OCI-LY7 (cell line): Measurements from ENCODE around the gene TMCC2. TPM values are rescaled to one million over a fixed set of nuclear protein-coding genes. Genes with fewer than 3 reads are reported as not detected.
A peak's percentile ranks its signal among the peaks of the same experiment; 100 is the strongest.

Experiments used
- BruUV-seq: library from RNA; stranded (reverse); fragments of 400-500 nt; replicated peaks from 2 replicates; lab custom pipeline; 2021; lab: Mats Ljungman, UMichigan
- CTCF ChIA-PET: fragments of 300-600 bp; sonication (Branson Sonifier 250); formaldehyde crosslinking; loops from one replicate; lab custom pipeline; 2022; ENCODE audit warnings: antibody characterized with exemption; ENCODE audit not compliant: unreplicated experiment; lab: Charles Lee
- POLR2A ChIA-PET: fragments of 300-600 bp; sonication (Branson Sonifier 250); formaldehyde crosslinking; loops from one replicate; lab custom pipeline; 2022; ENCODE audit warnings: antibody characterized with exemption; lab: Charles Lee
- DNase-seq: peaks from one replicate; pipeline ENCODE4 v3.0.0-alpha.2; 2015; ENCODE audit warnings: low spot score
- H2AFZ ChIP-seq: fragments of 200-600 bp; sonication (generic), shearing (Covaris generic); 2 replicates; pipeline ENCODE4 v1.6.1; 2014; ENCODE audit warnings: mild to moderate bottlenecking, antibody characterized with exemption, low read length, moderate library complexity
- H3K27ac ChIP-seq: fragments of 200-600 bp; sonication (generic); 2 replicates; pipeline ENCODE4 v1.5.1; 2014; ENCODE audit warnings: mixed run types, low read depth, mild to moderate bottlenecking, moderate library complexity, low read length, inconsistent platforms; ENCODE audit not compliant: poor library complexity, severe bottlenecking
- H3K36me3 ChIP-seq: fragments of 200-600 bp; sonication (generic); 2 replicates; pipeline ENCODE4 v1.6.1; 2014; ENCODE audit warnings: mild to moderate bottlenecking, antibody characterized with exemption, low read length, moderate library complexity, mixed read lengths; ENCODE audit not compliant: insufficient read depth
- H3K4me1 ChIP-seq: fragments of 200-600 bp; sonication (generic); 2 replicates; pipeline ENCODE4 v1.5.1; 2014; ENCODE audit warnings: mild to moderate bottlenecking, low read length; ENCODE audit not compliant: insufficient read depth, poor library complexity, severe bottlenecking
- H3K4me2 ChIP-seq: fragments of 200-600 bp; sonication (generic); 2 replicates; pipeline ENCODE4 v1.6.1; 2014; ENCODE audit warnings: mild to moderate bottlenecking, low read length
- H3K4me3 ChIP-seq: fragments of 200-600 bp; sonication (generic); 2 replicates; pipeline ENCODE4 v1.5.1; 2014; ENCODE audit warnings: mild to moderate bottlenecking, low read depth, low read length; ENCODE audit not compliant: poor library complexity, severe bottlenecking
- H3K79me2 ChIP-seq: fragments of 200-600 bp; sonication (generic); 2 replicates; pipeline ENCODE4 v1.6.1; 2016; ENCODE audit warnings: low read depth, mild to moderate bottlenecking, low read length, moderate library complexity, mixed read lengths; ENCODE audit not compliant: insufficient read depth
- H3K9me2 ChIP-seq: fragments of 200-600 bp; sonication (generic); 2 replicates; pipeline ENCODE4 v1.6.1; 2016; ENCODE audit warnings: mild to moderate bottlenecking, low read length, mixed read lengths; ENCODE audit not compliant: insufficient read depth
- H3K9me3 ChIP-seq: fragments of 200-600 bp; sonication (generic); 2 replicates; pipeline ENCODE4 v1.6.1; 2014; ENCODE audit warnings: mild to moderate bottlenecking, mixed run types, low read length, mixed read lengths
- H4K20me1 ChIP-seq: fragments of 200-600 bp; sonication (generic); 2 replicates; pipeline ENCODE4 v1.6.1; 2014; ENCODE audit warnings: mild to moderate bottlenecking, antibody characterized with exemption, low read length, moderate library complexity, mixed read lengths; ENCODE audit not compliant: insufficient read depth
- EZH2phosphoT487 ChIP-seq: fragments of 200-600 bp; sonication (generic); IDR thresholded peaks from 2 replicates; pipeline ENCODE4 v1.6.1; 2018; ENCODE audit warnings: low read depth, borderline replicate concordance, mild to moderate bottlenecking, mixed run types, antibody characterized with exemption, low read length, moderate library complexity, mixed read lengths
- intact Hi-C: fragments of 100-400 bp; cut with micrococcal nuclease; formaldehyde crosslinking; loops from one replicate; pipeline ENCODE4 v1.10.0; 2022; ENCODE audit not compliant: unreplicated experiment
- total RNA-seq, 2 experiments: library from RNA; depleted of rRNA in 1 of 2; stranded (reverse); fragments of >200 nt in 1 of 2; shearing (Covaris generic) in 1 of 2; gene quantifications; 2 replicates each; pipeline ENCODE4 v1.2.3, GENCODE V29; 2014 to 2022
- TF ChIP-seq, protein P1 (sequence below): fragments of 200-600 bp; sonication (generic); conservative IDR thresholded peaks from 2 replicates; pipeline ENCODE4 v1.5.1; 2014; ENCODE audit warnings: mild to moderate bottlenecking, antibody characterized with exemption, low read length, moderate library complexity, mixed read lengths

Gene TMCC2
- total RNA-seq, 2 experiments from 2014 or later, result 5.2 to 7.8 TPM

- Histone ChIP-seq H3K4me1 (peaks cover 4% of the 10 kb centered on the region), H3K4me2 (no peak overlapping the region), H2AFZ (no peak overlapping the region), H3K4me3 (no peak overlapping the region), H3K9me2 (no peaks in the 10 kb centered on the region), H3K79me2 (no peaks in the 10 kb centered on the region), H3K36me3 (no peaks in the 10 kb centered on the region), H3K27ac (no peak overlapping the region), H3K9me3 (no peaks in the 10 kb centered on the region), H4K20me1 (no peaks in the 10 kb centered on the region)
- no TSS peak for BruUV-seq
- CTCF ChIA-PET, result interaction anchor here (1.0 kb wide), 1 partner anchor 22 kb away, joined by 3 read pairs; no protein-coding TSS in a partner anchor
- intact Hi-C loops, result loop anchor here (10.0 kb wide), 1 partner anchor 187 kb away; no protein-coding TSS in a partner anchor
- no peak for DNase-seq
- POLR2A ChIA-PET, result interaction anchor here (1.5 to 3.3 kb wide), 2 partner anchors 10 to 22 kb away, joined by 4 to 10 read pairs; no protein-coding TSS in a partner anchor
- TF ChIP-seq, protein P1, sequence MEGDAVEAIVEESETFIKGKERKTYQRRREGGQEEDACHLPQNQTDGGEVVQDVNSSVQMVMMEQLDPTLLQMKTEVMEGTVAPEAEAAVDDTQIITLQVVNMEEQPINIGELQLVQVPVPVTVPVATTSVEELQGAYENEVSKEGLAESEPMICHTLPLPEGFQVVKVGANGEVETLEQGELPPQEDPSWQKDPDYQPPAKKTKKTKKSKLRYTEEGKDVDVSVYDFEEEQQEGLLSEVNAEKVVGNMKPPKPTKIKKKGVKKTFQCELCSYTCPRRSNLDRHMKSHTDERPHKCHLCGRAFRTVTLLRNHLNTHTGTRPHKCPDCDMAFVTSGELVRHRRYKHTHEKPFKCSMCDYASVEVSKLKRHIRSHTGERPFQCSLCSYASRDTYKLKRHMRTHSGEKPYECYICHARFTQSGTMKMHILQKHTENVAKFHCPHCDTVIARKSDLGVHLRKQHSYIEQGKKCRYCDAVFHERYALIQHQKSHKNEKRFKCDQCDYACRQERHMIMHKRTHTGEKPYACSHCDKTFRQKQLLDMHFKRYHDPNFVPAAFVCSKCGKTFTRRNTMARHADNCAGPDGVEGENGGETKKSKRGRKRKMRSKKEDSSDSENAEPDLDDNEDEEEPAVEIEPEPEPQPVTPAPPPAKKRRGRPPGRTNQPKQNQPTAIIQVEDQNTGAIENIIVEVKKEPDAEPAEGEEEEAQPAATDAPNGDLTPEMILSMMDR, result no peak
- TF ChIP-seq EZH2phosphoT487, result no peak
Measured at GRCh38 chr1:205251576-205251975, 23.8 kb downstream of the TMCC2 start.

- Histone ChIP-seq H3K36me3 (no peaks in the 10 kb centered on the region), H3K4me3 (no peak overlapping the region), H3K4me2 (no peak overlapping the region), H4K20me1 (no peaks in the 10 kb centered on the region), H3K4me1 (peaks cover 39% of the 10 kb centered on the region), H3K79me2 (no peaks in the 10 kb centered on the region), H3K27ac (no peak overlapping the region), H3K9me2 (no peaks in the 10 kb centered on the region), H3K9me3 (no peaks in the 10 kb centered on the region), H2AFZ (no peak overlapping the region)
- CTCF ChIA-PET, result interaction anchor here (0.6 to 8.0 kb wide), 5 partner anchors 28 to 194 kb away, joined by 3 to 48 read pairs (median 3); partner anchors contain the start of genes RBBP5 and TMCC2
- POLR2A ChIA-PET, result no interaction called here
- peak; percentile 74 for DNase-seq
- intact Hi-C loops, result loop anchor here (1.0 to 10.0 kb wide), 6 partner anchors 27 to 281 kb away; partner anchors contain the start of gene RBBP5
- no TSS peak for BruUV-seq
- TF ChIP-seq EZH2phosphoT487, result no peak
- TF ChIP-seq, protein P1, result peak; percentile 88
Measured at GRCh38 chr1:205255941-205256780, 28.4 kb downstream of the TMCC2 start.
